SK-N-MC (cell line): ENCODE data around the gene PARD3B.

Experiments used
- EZH2 ChIP-seq: fragments of 200-600 bp; sonication (generic); IDR thresholded peaks from one replicate; pipeline ENCODE4 v1.6.1; 2017; ENCODE audit warnings: antibody characterized with exemption
- FOXP2 ChIP-seq: optimal IDR thresholded peaks from 2 replicates; pipeline ENCODE3; 2011; ENCODE audit warnings: mild to moderate bottlenecking, moderate library complexity; ENCODE audit not compliant: insufficient read depth; ENCODE audit errors: extremely low read length, control extremely low read depth
- POLR2AphosphoS5 ChIP-seq: IDR thresholded peaks from 2 replicates; pipeline ENCODE4 v1.6.1; 2012; ENCODE audit warnings: mild to moderate bottlenecking, low read depth, low read length, borderline replicate concordance

DNA sequence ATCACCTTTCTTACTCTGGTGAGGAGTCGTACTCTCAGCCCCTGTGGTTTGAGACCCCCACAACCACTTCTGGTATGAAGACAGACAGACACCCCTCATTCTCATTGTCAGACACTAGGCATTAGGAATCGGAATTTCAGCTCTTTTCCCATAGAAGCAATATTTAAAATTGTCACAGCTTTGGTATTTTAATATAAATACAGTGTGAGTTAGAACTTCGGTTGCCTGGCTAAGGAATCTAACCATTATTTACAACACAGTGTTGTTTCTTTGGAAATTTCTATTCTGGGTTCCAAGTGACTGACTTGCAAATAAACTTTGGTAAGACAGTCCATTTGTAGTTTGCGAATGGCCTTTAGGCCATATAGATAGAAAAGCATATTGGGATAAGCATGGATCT, 318.1 kb downstream of the PARD3B start:
- TF ChIP-seq POLR2AphosphoS5 (no peak), EZH2 (no peak), FOXP2 (no peak)
